Embryonic facial prominence (tissue), 1 donor: ENCODE data around the gene SLC10A3.

ENCODE experiments used
- DNase-seq: peaks from one replicate; pipeline ENCODE4 v3.0.0-alpha.2; 2016; ENCODE audit errors: extremely low spot score

Gene SLC10A3

DNA sequence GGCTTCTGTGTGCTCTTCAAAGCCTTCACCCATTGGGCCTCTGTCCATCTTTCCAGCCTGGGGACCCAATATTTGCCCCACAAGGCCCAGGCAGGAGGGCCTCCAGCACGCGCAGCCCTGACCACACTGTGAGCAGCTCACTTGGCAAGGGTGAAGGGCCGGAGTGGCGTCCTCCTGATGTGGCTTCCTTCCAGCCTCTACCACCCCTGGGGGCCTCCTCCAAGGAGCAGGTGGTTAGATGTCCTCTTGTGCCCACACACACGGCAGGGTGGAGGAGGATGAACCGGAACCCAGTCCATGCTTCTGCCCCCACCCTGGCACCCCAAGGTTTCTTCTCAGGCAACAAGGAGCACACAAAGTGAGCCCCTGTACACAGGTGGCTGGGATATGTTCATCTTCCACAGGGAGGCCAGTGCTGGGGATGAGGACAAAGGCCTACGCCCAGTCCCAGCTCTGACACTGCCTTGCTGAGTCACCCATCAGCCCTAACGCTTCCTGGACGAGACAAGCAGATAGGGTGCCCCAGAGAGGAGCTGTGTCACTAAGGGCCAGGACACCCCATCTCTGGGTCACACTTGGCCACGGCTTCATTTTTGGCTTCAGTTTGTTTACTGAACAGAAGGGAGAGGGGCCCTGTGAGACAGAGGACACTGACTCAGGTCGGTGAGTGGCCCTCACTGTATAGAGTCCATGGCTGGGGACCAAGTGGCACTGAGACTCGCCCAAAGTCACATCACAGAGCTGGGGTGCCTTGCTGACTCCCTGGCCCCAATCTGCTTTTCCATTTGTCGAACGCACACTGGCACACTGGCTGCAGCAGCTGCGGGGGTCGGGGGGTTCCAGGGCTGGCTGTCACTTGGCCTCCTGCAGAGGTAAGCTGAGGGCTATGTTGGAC is 5.9 kb downstream of the SLC10A3 start:
- DNase-seq, result no peak

DNA sequence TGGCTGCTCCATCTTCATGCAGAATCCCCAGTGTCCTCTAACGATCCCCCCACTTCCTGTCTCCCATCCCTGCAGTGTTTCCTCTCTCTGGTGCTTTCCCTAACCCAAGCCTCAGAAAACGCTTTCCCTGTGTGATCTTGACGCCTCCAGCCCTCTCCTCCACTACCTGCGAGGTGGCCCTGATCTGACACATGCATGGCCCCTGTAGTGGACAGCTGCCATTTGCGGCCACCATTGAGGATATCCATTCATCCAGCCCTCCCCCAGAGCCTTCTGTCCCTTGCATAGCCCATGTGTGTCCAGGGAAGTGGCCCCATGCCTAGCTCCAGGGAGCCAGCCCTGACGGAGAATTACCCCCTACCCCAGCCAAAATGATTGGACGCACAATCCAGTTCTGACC is 7.1 kb downstream of the SLC10A3 start:
- no peak for DNase-seq

DNA sequence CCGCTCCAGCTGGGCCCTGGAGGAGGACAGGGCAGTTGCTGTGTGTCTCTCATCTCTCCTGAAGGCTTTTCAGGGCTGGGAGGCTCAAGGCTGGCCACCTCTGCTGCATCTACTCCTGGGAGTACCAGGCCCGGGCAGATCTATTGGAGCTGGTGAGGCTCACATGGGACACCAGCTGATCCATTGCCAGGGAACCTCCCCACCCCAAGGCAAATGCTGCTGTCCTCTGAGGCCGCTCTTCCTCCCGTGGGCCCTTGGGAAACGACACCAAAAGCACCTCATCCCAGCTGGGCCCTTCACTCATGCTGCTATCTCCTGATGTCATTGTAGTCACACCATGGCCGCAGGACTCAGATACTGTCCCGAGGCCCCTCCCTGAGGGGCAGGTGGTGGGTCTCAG is 7.6 kb downstream of the SLC10A3 start:
- DNase-seq, result no peak

DNA sequence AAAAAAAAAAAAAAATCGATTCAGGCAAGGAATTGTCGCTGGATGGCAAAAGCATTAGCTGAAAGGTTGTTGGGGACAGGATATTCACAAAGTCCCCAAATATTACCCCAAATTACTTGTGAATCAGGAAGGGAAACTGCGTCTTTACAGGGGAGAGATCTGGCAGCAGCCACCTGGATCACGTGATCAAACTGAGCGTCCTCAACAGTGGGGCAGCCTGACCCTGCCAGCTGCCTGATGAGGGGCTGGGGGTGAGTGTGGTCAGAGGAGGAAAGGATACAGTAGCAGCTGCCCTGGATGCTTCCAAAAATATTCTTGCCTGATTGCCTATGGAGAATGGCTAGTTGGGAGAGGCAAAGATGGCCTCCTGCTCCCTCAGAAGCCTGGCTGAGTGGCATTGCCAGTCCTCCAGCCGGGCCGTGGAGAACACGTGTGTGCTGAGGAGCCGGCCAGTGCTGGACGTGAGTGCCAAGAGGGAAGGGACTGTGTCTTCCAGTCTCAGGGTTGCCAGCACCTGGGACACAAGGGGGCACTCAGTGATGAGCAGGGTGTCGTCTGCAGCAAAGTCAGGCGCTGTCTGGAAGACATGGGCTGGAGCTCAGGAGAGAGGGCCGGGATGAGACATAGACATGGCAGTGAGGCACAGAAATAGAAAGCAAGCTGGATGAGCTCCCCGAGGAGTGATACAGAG is 8.4 kb downstream of the SLC10A3 start:
- no peak for DNase-seq

DNA sequence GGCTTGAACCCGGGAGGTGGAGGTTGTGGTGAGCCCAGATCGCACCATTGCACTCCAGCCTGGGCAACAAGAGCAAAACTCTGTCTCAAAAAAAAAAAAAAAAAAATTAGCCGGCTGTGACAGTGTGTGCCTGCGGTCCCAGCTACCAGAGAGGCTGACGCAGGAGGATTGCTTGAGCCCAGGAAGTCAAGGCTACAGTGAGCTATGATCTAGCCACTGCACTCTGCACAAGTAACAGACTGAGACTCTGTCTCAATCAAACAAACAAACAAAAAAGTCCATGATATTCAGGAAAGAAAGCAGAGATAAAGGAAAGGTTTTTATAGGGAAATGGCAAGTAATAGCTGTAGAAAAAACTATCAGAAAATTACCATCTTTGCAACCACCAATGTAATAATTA is 9.2 kb downstream of the SLC10A3 start:
- no peak for DNase-seq

DNA sequence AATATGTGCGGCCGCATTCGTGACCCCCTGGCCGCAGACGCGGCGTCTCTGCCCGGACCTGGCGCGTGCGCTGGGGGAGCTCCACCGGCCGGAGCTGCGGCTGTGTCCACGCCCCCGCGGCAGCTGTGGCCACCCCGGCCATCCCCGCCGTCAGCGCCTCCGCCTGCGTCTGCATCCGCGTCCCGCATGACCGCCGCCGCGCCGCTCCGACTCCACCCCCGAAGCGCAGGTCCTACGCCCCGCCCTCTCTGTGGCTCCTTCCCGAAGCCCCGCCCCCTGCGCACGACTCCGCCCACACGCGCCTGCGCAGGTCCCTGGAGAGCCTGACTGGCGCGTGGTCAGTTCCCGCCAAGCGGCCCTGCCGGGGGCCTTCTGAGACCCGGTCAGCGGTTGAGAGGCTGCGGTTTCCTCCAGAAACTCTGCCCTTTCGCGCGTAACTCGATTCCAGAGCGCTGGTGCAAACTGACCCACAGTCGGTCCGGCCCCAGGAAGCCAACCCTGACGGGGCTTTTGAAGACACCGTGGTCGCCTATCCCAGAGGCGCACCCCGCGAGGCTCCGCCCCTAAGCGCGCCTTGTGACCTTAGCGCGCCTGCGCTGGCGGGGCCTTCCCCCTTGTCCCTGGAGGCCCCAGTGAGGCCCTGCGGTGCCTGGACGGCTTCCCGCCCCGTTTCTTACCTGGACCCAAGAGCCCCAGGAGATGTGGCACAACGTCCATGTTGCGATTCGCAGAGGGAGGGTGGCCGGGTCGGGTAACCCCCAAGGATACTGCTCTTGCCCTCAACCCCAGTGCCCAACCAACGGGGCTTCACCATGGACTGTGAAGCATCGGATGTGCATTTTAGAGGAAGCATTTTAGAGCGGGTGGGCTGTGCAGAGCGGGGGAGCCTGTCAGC is 11.5 kb downstream of the SLC10A3 start, which contains the start of gene LAGE3:
TSS of gene LAGE3 (minus strand) at position 554 of the 895 bp plus-strand sequence. CDS start at position 188, 366 bp downstream.
- DNase-seq, result peak; percentile 56

DNA sequence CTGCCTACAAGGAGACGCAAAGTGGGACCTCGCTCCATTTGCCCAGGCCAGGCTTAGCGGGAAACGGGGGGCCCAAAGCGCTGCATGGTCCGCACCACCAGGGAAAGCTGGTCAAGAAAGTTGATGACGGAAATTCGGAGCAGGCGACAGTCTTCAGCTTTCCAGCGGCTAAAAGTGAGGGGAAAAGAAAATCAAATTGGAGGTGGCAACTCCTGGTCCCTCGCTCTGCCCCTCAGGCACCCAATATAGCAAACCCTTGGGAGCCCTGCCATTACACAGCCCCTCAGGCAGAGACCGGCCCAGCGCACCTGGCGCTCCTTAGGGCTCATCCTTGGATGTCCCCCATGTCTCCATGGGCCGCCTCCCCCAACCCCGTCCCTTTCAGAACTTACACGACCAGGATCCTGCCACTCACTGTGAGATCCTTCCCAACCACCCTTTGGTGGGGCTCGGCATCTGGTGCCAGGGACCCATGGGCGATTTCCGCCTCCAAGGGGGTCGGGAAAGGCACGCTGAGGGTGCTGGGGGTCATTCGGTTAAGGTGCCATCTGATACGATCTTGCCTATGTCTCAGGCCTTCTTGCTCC is 12.4 kb downstream of the SLC10A3 start:
- no peak for DNase-seq

DNA sequence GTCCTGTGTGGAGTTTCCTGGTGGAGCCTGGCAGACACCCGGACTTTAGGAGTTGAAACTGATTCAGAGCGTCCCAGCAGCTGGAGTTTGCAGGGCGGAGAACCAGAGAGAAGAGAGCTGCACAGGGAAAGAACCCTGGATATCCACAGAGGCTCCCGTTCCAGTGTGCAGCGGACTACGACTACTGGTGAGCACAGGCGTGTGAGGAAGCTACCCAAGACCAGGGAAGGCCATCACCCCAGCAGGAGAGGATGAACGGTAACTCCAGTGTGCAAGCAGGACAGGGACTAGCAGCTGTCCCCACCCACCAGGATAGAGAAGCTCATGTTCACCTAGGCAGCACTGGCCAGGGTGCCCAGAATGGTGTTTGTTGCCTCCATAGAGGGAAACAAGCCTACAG is 13.6 kb downstream of the SLC10A3 start:
- no peak for DNase-seq

DNA sequence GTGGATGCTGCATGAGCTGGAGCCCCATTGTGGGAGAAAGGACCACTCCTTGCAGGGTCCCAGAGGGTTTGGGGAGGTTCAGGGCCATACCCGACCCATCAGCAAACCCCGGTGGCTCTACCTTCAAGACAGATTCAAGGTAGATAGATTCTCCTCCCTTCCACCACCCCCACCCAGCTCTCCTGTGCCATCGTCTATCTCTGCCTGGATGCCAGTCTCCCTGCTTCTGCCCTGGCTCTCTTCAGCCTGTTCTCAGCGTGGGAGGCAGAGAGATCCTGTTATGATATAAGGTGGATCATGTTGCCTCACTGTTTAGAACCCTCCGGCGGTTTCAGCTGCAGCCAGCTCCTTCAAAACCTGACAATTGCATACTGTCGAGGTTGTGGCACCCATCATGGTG is 16.7 kb downstream of the SLC10A3 start:
- no peak for DNase-seq

DNA sequence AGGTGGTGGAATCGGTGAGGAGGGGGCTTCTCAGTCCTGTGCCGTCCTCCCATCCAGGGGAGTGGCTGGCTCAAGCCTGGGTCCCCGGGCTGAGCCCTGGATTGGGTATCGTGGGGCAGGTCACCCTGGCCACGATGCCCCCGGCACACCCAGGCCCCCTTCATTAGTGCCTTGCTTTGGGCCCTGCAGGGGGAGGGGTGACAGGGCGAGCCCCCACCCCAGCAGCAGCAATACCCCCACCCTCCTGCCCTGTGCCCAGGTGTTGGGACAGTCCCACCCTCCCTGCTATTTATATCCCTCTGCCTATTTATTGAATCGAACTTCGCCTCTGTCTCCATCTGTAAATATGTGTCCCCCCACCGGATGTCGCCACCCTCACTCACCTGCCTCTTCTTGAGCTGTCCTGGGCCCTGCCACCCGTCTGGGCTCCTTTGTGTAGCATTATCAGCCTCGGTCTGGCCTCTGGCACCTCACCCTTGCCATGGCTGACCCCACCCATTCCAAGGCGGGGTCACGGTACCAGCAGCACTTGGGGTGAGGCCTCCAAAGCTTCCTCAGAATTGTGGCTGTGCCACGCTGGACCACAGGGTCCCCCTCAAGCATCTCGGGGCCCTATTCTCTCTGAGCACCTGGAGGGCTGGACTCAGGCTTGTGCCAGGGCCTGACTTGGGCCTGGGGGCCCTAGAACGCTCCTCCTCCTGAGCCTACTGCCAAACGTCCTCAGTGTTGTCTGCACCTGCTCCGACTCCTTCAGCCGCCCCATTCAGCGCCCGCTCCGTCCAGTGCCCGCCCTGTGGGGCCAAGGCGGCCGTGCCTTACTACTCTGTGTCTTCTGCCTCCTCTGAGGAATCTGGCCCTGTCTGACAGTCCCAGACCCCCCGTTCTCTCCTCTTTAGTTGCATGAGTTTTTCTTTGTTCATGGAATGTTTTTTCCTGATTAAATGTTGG is 17.5 kb downstream of the SLC10A3 start:
- no peak for DNase-seq

DNA sequence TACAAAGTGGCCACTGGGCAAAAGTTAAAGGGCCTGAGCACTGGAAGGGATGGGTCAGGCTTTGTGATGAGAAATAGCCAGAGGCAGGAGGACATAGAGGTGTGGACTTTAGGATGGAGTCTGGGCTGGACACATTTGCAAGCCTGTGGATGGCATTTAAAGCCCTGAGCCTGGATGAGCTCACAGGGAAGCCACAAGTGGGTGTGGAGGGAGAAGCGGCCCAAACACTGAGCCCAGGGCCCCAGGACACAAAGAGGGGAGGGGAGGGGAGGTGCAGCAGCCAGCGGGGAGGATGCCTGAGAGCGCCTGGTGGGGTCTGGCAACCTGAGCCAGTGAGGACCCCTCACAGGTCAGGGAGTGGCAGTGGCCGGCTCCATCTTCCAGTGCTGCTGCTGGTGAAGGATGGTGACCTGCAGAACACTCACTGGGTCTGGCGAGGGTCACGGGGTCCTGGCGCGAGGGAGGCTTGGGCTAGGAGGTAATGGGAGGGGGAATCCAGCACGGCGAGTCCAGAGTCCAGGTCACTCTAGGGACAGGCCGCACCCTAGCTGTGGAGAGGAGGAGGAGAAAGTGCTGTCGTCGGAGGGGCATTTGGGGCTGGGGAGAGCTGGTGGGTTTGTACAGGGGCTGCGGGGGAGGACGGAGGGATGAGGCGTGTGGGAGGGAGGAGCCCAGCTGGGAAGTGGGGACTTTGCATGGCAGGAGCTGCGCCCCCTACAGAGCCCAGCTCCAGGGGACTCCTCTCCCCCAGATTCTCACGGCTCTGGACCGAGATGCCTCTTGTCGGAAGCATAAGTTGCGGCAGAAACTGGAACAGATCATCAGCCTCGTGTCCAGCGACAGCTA is 18.4 kb downstream of the SLC10A3 start:
- no peak for DNase-seq

DNA sequence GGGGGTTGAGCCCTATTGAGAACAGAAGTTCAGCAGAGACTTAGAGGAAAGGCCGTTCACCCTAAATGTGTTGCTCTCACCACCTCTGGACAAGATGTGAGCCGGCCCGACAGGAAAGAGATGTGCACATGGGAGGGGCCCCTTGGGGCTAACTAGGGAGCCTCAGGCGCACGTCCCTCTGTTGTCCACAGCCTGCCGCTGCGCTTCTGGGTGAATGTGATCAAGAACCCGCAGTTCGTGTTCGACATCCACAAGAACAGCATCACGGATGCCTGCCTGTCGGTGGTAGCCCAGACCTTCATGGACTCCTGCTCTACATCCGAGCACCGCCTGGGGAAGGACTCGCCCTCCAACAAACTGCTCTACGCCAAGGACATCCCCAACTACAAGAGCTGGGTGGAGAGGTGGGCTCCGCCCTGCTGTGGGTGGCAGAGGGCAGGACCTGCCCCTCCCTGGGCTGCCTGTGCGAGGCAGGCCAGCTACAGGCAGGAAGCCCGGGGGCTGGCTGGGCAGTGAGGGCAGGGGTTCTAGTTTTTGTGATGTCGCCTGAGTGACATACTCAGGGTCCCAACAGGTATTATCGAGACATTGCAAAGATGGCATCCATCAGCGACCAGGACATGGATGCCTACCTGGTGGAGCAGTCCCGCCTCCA is 19.4 kb downstream of the SLC10A3 start:
- no peak for DNase-seq

DNA sequence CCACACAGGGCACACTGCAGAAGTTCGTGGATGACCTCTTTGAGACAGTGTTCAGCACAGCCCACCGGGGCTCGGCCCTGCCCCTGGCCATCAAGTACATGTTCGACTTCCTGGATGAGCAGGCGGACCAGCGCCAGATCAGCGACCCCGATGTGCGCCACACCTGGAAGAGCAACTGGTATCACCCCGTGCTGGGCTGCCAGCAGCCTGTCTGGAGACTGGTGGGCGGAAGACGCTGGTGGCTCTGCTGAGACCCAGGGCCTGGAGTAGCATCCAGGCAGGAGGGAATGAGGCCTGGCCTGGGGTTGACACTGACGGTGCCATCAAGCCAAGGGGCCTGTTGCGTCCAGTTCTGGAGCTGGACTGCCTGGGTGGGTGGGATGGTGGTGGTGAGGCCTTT is 20.0 kb downstream of the SLC10A3 start:
- DNase-seq, result no peak

DNA sequence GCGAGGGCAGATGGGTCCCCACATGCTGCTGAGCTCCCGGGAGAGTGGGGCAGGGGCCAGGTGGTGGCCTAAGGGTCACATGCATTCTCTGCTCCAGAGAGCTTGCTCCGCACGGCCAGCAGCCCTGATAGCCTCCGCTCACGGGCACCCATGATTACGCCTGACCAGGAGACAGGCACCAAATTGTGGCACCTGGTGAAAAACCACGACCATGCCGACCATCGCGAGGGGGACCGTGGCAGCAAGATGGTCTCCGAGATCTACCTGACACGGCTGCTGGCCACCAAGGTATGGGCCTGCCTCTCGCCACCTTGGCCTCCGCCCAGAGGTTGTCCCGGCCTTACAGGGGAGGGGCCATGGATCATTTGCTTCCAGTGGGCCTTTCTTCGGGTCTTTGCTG is 20.5 kb downstream of the SLC10A3 start:
- no peak for DNase-seq

DNA sequence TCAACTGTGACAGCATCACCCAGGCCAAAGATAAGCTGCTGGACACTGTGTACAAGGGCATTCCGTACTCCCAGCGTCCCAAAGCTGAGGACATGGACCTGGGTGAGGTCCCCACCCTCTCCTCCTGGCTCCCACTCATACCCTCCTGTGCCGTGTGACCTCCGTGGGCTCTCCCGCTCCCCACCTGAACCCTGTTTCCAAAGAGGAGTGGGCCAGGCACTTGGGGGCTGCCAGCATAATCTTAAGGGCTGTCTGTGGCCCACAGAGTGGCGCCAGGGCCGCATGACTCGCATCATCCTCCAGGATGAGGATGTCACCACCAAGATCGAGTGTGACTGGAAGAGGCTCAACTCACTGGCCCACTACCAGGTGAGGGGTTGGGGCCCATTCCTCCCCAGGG is 21.3 kb downstream of the SLC10A3 start:
- no peak for DNase-seq

DNA sequence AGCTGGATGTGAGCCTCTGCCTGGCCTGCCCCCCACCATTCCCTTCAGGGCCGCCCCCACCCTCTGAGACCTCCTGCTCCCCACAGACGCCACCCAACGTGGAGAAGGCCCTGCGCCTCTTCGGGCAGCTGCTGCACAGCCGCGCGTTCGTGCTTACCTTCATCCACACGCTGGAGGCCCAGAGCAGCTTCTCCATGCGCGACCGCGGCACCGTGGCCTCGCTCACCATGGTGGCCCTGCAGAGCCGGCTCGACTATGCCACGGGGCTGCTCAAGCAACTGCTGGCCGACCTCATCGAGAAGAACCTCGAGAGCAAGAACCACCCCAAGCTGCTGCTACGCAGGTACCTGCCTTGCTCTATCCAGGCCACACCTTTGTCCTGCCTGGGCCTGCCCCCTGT is 22.2 kb downstream of the SLC10A3 start:
- no peak for DNase-seq

DNA sequence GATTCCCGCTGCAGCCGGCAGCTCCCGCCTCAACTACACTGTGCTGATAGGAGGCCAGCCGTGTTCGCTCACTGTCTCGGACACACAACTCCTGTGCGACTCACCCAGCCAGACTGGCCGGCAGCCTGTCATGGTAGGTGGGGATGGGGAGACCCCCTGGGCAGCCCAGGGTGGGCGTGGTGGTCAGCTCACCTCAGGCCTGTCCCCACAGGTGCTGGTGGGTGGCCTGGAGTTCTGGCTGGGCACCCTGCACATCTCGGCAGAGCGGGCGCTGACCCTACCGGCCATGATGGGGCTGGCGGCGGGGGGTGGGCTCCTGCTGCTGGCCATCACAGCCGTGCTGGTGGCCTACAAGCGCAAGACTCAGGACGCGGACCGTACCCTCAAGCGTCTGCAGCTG is 22.9 kb downstream of the SLC10A3 start:
- DNase-seq, result no peak

DNA sequence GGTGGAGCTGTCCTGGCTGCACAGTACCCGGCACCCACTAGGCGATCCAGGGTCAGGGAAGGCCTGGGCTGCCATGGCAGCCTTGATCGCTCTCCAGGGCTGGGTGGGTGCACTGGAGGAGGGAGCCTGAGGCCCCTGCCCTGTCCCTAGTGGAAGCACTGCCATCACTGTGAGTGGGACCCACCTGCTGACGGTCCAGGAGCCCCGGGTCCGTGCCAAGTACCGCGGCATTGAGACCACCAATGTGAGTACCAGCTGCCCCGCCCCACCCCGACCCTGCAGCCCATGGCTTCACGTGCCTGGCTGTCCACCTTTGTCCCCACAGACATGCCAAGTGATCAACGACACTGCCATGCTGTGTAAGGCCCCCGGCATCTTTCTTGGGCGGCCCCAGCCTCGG is 23.5 kb downstream of the SLC10A3 start:
- DNase-seq, result no peak

DNA sequence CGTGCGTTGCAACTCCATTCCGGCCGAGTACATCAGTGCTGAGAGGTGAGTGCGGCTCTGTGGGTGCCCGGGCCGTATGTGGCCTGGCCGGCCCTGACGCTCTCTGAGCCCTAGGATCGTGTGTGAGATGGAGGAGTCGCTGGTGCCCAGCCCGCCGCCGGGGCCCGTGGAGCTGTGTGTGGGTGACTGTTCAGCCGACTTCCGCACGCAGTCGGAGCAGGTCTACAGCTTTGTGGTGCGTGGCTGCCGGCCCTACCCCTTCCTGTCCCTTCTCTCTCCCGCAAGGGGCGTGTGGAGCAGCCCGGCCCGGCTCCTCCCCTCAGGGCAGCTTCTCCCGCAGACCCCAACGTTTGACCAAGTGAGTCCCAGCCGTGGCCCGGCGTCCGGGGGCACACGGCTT is 24.4 kb downstream of the SLC10A3 start:
- DNase-seq, result no peak
